Measurements from ENCODE around the gene MICAL3.

The MICAL3 gene

GRCh38 chr22:17974703-17975372 lies 49.5 kb downstream of the MICAL3 start:
- no peak for DNase-seq

DNA sequence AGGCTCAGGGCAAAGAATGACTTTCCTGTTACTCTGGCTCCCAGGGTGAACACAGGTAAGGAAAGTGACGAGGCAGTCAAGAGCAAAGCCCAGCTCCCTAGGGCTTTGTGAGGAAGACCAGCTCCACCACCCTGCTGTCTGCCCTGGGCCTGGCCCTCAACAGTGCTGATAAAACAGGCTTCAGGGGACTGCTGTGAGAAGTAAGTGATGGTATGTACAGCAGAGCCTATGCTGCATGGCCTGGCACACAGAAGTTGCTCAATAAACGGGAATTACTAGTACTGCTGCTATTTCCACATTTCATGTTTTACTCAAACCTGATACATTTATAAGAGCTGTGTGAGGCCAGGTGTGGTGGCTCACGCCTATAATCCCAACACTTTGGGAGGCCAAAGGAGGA lies 50.3 kb downstream of the MICAL3 start:
- DNase-seq: no peak

GRCh38 chr22:17973217-17973616 lies 51.1 kb downstream of the MICAL3 start:
- no peak for DNase-seq

GRCh38 chr22:17972385-17973191 lies 51.8 kb downstream of the MICAL3 start:
- DNase-seq: no peak

DNA sequence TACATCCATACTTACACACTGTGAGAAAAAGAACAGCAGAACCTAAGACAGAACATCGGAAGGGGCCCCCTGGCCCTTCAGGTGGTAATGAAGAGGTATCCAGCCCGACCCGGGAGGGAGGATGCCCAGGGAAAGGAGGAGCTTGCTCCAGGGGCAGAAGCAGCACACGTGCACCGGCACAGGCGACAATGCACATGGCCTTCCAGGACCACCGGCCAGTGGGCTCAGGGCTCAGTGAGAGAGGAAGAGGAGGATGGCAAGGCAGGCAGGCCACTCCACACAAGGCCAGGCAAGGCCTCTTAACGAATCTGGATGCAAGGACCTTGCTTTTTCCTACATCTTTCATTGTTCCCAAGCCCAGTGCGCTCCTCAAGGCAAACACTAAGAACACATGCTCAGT lies 52.6 kb downstream of the MICAL3 start:
- no peak for DNase-seq

- no peak for DNase-seq
Measured at GRCh38 chr22:17970201-17970708, 54.1 kb downstream of the MICAL3 start.

DNA sequence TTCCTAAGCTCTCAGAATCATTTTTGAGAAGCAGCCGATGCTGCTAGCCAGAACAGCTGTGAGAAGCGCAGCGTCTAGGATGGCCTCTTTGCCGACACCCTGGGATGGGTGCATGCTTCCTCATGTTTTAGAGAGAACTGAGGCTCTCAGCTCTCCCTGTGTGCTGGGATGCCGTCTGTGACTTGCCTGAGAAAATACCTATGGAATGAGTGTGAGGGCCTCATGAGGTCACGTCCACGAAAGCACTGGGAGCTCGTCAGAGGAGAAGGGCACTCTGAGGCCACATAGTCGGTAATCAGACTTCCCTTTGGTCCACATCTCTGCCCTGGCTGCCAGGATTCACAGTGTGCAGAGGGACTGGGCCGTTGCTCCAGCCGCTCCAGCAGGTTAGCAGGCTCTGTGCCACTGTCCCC lies 54.7 kb downstream of the MICAL3 start:
- no peak for DNase-seq

GRCh38 chr22:17968126-17968525 lies 56.2 kb downstream of the MICAL3 start:
- no peak for DNase-seq

DNA sequence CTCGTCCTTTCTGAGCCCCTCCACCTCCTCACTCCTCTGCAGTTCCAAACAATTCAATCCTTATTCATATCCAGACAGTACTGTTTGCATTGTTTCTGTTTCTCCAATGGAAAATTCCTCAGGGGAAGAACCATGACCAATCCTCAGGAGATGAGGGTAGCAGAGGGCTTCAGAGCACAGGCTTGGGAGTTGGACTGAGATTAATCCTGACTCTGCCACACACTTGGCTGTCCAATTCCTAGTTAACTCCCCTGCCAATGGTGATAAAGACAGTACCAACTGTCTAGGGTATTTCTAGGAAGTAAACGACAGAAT lies 58.0 kb downstream of the MICAL3 start:
- no peak for DNase-seq

GRCh38 chr22:17965538-17966402 lies 58.6 kb downstream of the MICAL3 start:
- DNase-seq: no peak

DNA sequence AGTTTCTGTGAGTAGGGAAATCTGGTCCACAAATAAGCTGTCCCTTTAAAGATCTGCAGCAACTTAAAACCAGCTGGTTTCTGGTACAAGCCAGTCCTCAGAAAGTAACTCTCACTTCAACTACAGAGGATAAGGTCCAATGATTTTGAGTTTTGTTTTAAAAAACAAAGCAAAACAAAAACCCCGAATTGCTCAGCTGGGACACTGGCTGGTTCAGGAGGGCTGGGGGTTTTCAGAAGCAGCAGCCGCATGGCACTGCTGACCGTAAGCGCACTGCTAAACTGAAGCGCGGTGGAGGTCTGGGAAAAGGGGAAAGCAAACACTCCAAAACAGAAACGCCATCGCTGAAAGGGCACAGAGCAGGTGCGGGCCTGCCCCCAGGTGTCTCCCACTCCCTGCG lies 59.7 kb downstream of the MICAL3 start:
- DNase-seq: no peak

DNA sequence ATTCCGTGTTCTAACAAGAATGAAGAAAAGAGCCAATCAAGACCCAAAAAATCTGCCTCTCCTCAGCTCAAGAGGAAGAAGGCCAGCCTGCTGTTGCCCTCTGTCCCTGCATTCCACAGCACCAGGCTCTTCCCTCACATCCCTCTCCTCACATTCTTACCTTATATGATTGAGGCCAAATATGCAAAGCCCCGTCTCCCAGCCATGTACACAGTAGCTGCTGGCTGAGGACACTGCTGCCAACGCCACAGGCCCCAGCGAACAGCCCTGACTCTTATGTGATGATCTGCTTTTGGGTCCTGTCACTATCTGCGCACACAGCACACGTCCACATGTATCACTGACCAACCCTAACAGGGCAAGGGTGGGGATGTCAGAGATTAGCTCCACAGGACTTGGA lies 60.2 kb downstream of the MICAL3 start:
- DNase-seq: no peak

GRCh38 chr22:17963015-17963414 lies 61.3 kb downstream of the MICAL3 start:
- DNase-seq: no peak

DNA sequence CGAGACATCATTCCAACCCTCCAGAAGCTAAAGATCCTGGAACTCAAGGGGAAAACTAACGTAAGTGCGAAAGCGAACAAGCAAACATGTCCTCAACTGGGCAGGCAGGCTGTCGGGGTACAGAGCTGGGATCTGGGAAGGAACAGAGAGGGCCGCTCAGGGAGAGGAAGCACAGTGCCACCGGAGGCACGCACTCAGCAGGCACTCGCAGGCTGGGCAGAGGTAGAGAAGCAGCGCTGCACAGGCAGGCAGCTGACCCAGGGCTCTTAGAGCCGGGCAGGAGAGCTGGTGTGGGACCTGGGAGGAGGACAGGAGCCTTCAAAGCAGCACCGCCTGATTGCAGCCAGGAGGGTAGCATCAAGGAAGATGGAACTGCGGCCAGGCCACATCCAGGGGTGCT lies 62.2 kb downstream of the MICAL3 start:
- no peak for DNase-seq

GRCh38 chr22:17961446-17961729 lies 63.0 kb downstream of the MICAL3 start:
- DNase-seq: no peak

DNA sequence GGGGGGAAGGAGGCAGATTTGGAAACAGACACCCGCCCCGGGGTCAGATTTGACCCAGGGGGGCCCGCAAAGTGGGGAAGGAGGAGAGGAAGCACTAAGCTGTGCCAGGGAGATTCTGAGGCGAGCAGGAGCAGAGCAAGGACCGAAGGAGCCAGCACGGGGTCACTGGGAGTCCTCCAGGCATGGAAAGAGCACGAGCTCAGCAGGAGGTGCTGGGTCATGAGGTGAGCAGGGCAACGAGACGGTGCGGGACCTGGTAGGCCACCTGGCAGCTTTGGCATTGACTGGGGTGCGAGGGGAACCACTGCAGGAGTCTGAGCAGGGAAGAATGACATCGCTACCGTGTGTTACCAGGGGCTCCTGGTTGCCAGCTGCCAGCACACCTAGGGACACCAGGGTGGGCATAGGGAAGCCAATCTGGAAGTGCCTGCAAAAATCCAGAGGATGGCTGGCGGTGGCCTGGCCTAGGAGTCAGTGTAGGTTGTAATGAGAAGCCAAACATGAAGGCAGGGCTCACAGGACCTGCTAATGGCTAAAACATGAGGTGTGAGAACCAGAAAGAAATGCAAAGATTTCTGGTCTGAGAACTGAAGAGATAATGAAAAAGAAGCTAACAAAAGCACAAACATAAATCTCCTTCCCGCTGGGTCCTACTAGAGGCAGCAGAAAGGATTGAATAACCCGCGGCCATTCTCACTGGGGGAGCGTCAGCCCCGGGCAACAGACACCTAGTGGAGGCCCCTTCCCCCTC lies 63.5 kb downstream of the MICAL3 start:
- no peak for DNase-seq

GRCh38 chr22:17960011-17960410 lies 64.3 kb downstream of the MICAL3 start:
- DNase-seq: no peak

DNA sequence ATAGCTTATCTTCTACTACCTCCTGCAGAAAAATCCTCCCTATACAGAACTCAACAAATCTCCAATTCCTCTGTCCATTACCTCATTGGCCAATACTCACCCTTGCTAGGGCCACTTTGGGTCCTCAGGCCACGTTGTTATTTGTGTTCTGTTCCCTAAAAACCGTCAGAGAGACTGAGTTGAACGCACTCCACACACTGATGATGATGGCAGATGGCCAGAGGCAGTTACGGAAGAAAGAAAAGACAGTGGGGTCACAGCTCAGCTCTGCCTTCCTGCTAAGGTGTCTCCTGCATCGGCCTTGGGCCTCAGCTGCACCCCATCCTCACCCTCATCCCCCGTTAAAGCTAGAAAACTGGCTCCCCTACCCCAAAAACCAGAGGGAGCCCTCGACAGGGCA lies 66.2 kb downstream of the MICAL3 start:
- DNase-seq: no peak

- no peak for DNase-seq
Measured at GRCh38 chr22:17957693-17958092, 66.7 kb downstream of the MICAL3 start.

DNA sequence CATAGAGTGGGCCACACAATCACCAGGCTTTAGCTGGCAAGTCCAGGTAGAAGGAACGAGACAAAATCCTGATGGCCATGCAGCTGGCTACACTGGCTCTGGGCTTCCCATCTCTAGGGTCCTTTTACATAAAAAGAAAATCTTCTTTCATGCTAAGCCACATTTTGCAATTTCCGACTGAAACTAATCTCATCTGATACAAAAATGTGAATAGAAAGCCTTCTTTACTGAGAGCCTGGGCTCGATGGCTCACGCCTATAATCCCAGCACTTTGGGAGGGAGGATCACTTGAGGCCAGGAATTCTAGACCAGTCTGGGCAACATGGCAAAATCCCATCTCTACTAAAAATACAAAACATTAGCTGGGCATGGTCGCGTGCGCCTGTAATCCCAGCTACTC lies 67.2 kb downstream of the MICAL3 start:
- DNase-seq: no peak

DNA sequence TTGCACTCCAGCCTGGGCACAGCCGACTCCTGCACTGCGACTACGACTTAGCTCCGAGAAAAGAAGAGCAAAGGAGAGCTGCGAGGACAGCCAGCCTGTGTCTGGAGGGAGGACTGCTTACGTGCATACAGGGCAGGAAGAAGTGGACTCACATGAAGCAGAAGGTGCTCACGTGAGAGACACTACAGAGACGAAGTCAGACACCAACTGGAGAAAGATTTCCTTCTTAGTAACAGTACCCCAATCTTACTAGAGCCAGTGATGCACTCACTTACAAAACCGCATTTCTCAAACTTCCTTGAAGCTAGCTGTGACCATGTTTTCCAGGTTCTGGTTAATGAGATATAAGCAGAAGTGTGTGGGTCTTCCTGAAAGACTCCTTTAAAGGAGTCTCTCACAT lies 67.7 kb downstream of the MICAL3 start:
- DNase-seq: no peak
